Neural cell (in vitro differentiated cells): ENCODE measurements around the gene PRKCD.

Source experiments
- POLR2AphosphoS5 ChIP-seq: IDR thresholded peaks from 2 replicates; pipeline ENCODE4 v1.6.1; 2012
- RAD21 ChIP-seq: fragments of 450-650 bp; conservative IDR thresholded peaks from 2 replicates; pipeline ENCODE4 v1.6.1; 2014; ENCODE audit warnings: antibody characterized with exemption, mild to moderate bottlenecking, moderate library complexity
- TAF1 ChIP-seq: IDR thresholded peaks from 2 replicates; pipeline ENCODE4 v1.6.1; 2012; ENCODE audit warnings: low read depth
- TF ChIP-seq, protein P1 (sequence below): fragments of 450-650 bp; IDR thresholded peaks from 2 replicates; pipeline ENCODE4 v1.5.1; 2014; ENCODE audit warnings: antibody characterized with exemption, mild to moderate bottlenecking, moderate library complexity; ENCODE audit not compliant: poor library complexity, severe bottlenecking
- TF ChIP-seq, protein P2 (sequence below): IDR thresholded peaks from 2 replicates; pipeline ENCODE4 v1.6.1; 2012; ENCODE audit warnings: borderline replicate concordance

DNA sequence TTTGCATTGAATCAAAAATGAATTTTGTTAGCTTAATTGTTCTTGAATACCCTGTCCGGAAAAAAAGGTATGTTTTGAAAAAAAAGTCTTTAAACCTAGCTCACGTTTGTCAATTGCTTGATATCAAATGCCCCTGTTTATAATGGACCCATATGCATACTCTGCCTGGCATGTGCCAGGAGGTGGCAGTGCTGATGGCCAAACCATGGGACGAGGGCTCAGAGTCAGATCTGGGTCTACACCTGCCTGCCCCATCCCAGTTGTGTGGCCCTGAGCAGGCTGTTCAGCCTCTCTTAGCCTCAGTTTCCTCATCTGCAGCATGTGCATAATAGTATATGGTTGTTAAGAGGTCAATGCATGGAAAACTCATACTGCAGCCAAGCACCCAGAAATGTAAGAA is 38.8 kb downstream of the PRKCD start:
- no peak for TF ChIP-seq POLR2AphosphoS5
- TF ChIP-seq, protein P1, sequence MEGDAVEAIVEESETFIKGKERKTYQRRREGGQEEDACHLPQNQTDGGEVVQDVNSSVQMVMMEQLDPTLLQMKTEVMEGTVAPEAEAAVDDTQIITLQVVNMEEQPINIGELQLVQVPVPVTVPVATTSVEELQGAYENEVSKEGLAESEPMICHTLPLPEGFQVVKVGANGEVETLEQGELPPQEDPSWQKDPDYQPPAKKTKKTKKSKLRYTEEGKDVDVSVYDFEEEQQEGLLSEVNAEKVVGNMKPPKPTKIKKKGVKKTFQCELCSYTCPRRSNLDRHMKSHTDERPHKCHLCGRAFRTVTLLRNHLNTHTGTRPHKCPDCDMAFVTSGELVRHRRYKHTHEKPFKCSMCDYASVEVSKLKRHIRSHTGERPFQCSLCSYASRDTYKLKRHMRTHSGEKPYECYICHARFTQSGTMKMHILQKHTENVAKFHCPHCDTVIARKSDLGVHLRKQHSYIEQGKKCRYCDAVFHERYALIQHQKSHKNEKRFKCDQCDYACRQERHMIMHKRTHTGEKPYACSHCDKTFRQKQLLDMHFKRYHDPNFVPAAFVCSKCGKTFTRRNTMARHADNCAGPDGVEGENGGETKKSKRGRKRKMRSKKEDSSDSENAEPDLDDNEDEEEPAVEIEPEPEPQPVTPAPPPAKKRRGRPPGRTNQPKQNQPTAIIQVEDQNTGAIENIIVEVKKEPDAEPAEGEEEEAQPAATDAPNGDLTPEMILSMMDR: no peak
- TF ChIP-seq TAF1: no peak
- TF ChIP-seq, protein P2, sequence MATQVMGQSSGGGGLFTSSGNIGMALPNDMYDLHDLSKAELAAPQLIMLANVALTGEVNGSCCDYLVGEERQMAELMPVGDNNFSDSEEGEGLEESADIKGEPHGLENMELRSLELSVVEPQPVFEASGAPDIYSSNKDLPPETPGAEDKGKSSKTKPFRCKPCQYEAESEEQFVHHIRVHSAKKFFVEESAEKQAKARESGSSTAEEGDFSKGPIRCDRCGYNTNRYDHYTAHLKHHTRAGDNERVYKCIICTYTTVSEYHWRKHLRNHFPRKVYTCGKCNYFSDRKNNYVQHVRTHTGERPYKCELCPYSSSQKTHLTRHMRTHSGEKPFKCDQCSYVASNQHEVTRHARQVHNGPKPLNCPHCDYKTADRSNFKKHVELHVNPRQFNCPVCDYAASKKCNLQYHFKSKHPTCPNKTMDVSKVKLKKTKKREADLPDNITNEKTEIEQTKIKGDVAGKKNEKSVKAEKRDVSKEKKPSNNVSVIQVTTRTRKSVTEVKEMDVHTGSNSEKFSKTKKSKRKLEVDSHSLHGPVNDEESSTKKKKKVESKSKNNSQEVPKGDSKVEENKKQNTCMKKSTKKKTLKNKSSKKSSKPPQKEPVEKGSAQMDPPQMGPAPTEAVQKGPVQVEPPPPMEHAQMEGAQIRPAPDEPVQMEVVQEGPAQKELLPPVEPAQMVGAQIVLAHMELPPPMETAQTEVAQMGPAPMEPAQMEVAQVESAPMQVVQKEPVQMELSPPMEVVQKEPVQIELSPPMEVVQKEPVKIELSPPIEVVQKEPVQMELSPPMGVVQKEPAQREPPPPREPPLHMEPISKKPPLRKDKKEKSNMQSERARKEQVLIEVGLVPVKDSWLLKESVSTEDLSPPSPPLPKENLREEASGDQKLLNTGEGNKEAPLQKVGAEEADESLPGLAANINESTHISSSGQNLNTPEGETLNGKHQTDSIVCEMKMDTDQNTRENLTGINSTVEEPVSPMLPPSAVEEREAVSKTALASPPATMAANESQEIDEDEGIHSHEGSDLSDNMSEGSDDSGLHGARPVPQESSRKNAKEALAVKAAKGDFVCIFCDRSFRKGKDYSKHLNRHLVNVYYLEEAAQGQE: no peak
- no peak for TF ChIP-seq RAD21
